Suprapubic skin (tissue), 4 donors: ENCODE data around the gene ARL16. TPM values are rescaled to one million over a fixed set of nuclear protein-coding genes. Genes with fewer than 3 reads are reported as not detected.

ENCODE experiments used
- DNase-seq, 2 donors: peaks; one replicate each; pipeline ENCODE4 v3.0.0-alpha.2; 2019; ENCODE audit warnings: low spot score in 2 of 2
- H3K27ac ChIP-seq: fragments of 200-600 bp; sonication (generic); one replicate; pipeline ENCODE4 v1.5.1; 2019
- H3K27me3 ChIP-seq: fragments of 200-600 bp; sonication (generic); one replicate; pipeline ENCODE4 v1.5.1; 2019
- H3K36me3 ChIP-seq: fragments of 200-600 bp; sonication (generic); one replicate; pipeline ENCODE4 v1.5.1; 2019
- H3K4me1 ChIP-seq: fragments of 200-600 bp; sonication (generic); one replicate; pipeline ENCODE4 v1.5.1; 2019
- H3K4me3 ChIP-seq: fragments of 200-600 bp; sonication (generic); one replicate; pipeline ENCODE4 v1.5.1; 2019; ENCODE audit warnings: mild to moderate bottlenecking
- H3K9me3 ChIP-seq: fragments of 200-600 bp; sonication (generic); one replicate; pipeline ENCODE4 v1.5.1; 2019
- EP300 ChIP-seq: sonication (generic); formaldehyde crosslinking; IDR thresholded peaks from one replicate; pipeline ENCODE4 v1.6.1; 2017; ENCODE audit warnings: antibody characterized with exemption
- POLR2A ChIP-seq, 2 donors: fragments of 450-650 bp; IDR thresholded peaks; one replicate each; pipeline ENCODE4 v1.6.1; 2017; ENCODE audit warnings: antibody characterized with exemption in 2 of 2, mild to moderate bottlenecking in 2 of 2, moderate library complexity in 2 of 2
- POLR2AphosphoS5 ChIP-seq, 3 donors: sonication (generic); formaldehyde crosslinking; IDR thresholded peaks; one replicate each; pipeline ENCODE4 v1.6.1; 2017; ENCODE audit warnings: antibody characterized with exemption in 3 of 3
- WGBS: methylation state at CpG from one replicate; pipeline ENCODE4 v1.1.5; 2018; 5-methylcytosine and 5-hydroxymethylcytosine counted together
- total RNA-seq, 4 donors: library from RNA; depleted of rRNA; stranded (reverse); fragments of >200 nt; gene quantifications; one replicate each; pipeline ENCODE4 v1.1.0, GENCODE V29; 2016
- TF ChIP-seq, protein P1 (sequence below), 2 donors: fragments of 200-600 bp in 1 of 2; fragments of 450-650 bp in 1 of 2; sonication (generic) in 1 of 2; IDR thresholded peaks; one replicate each; pipeline ENCODE4 v1.5.1; 2016 to 2019; ENCODE audit warnings: antibody characterized with exemption in 2 of 2, mild to moderate bottlenecking in 1 of 2, moderate library complexity in 1 of 2

Gene ARL16
- total RNA-seq, 4 donors from 2014 or later, result 20.2 to 39.4 (median 36.2) TPM

DNA sequence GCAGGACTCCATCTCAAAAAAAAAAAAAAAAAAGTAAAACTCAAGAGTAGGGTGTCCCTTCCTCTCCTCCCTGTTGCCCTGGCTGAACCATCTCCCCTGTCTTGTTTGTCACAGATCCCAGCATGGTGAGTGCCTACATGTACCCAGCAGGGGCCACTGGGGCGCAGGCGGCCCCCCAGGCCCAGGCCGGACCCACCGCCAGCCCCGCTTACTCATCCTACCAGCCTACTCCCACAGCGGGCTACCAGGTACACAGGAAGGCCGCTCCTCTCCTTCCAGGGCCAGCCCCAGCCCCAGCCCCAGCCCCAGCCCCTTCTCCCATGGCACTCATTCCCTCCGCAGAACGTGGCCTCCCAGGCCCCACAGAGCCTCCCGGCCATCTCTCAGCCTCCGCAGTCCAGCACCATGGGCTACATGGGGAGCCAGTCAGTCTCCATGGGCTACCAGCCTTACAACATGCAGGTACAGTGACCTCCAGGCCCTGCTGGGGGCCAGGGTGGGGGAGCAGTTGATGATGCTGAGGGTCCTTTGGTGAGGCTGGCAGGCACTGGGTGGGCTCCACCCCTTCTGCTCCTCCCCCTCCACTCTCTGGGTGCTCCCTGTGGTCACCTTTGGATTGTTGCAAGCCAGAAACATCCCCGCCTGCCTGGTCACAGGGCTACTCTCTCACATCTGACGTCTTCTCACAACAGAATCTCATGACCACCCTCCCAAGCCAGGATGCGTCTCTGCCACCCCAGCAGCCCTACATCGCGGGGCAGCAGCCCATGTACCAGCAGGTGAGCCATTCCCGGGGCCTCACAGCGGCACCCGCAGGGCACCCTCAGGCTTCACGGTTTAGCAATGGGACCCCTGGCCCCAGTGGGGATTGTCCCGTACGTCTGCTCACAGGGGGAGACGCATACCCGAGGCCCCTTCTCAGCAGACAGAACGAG lies 17.0 kb upstream of the ARL16 start:
- DNase-seq, result no peak
- H3K4me1 ChIP-seq, result peaks cover 39% of the 10 kb centered on the region
- no peak overlapping the region for H3K27ac ChIP-seq
- no peaks in the 10 kb centered on the region for H3K27me3 ChIP-seq
- peaks cover 67% of the 10 kb centered on the region for H3K36me3 ChIP-seq
- no peak overlapping the region for H3K4me3 ChIP-seq
- no peak for TF ChIP-seq EP300
- no peak for TF ChIP-seq POLR2A (IDR thresholded peaks at IDR 0.05)
- TF ChIP-seq POLR2AphosphoS5 (IDR thresholded peaks at IDR 0.05), result no peak
- TF ChIP-seq, protein P1, sequence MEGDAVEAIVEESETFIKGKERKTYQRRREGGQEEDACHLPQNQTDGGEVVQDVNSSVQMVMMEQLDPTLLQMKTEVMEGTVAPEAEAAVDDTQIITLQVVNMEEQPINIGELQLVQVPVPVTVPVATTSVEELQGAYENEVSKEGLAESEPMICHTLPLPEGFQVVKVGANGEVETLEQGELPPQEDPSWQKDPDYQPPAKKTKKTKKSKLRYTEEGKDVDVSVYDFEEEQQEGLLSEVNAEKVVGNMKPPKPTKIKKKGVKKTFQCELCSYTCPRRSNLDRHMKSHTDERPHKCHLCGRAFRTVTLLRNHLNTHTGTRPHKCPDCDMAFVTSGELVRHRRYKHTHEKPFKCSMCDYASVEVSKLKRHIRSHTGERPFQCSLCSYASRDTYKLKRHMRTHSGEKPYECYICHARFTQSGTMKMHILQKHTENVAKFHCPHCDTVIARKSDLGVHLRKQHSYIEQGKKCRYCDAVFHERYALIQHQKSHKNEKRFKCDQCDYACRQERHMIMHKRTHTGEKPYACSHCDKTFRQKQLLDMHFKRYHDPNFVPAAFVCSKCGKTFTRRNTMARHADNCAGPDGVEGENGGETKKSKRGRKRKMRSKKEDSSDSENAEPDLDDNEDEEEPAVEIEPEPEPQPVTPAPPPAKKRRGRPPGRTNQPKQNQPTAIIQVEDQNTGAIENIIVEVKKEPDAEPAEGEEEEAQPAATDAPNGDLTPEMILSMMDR (IDR thresholded peaks at IDR 0.05), result no peak
- 93% methylated on average over 16 of the region's 25 CpGs for WGBS
- no peaks in the 10 kb centered on the region for H3K9me3 ChIP-seq

DNA sequence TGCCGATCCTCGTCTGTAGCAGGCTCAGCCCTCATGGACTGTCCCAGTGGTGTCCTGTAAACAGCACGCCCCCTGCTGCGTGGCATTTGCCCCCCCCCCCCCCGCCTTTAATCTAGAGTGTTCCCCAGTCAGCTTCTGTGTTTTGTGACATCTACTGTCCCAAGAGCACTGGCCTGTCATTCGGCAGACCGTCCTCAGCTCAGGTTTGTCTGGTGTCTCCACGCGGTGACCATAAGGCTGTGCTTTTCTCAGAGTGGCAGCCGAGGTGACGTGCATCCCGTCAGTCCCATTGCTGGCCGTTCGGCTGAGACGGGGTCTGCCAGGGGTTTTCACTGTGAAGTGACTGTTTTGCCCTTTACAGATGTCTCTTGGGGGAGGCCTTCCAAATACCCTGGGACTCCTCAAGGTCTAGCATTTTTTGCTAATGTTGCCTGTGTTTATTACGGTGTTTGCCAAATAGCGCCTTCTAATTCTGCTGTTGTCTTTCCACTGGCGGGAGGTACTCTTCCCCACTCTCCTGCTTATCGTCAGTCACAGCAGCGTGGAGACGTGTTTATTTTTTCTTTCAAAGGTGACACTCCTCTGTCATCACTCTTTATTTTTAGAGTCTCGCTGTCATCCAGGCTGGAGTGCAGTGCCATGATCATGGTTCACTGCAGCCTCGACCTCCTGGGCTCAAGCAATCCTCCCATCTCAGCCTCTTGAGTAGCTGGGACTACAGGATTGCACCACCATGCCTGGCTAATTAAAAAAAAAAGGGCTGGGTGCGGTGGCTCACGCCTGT lies 13.9 kb upstream of the ARL16 start:
- DNase-seq, result no peak
- Histone ChIP-seq H3K27me3 (no peaks in the 10 kb centered on the region), H3K27ac (no peak overlapping the region), H3K4me3 (no peak overlapping the region), H3K9me3 (no peaks in the 10 kb centered on the region), H3K36me3 (peaks cover 90% of the 10 kb centered on the region), H3K4me1 (peaks cover 22% of the 10 kb centered on the region)
- TF ChIP-seq POLR2AphosphoS5 (IDR thresholded peaks at IDR 0.05) (no peak), POLR2A (IDR thresholded peaks at IDR 0.05) (no peak), EP300 (no peak)
- TF ChIP-seq, protein P1 (IDR thresholded peaks at IDR 0.05), result no peak
- 77% methylated on average over 19 of the region's 25 CpGs for WGBS

DNA sequence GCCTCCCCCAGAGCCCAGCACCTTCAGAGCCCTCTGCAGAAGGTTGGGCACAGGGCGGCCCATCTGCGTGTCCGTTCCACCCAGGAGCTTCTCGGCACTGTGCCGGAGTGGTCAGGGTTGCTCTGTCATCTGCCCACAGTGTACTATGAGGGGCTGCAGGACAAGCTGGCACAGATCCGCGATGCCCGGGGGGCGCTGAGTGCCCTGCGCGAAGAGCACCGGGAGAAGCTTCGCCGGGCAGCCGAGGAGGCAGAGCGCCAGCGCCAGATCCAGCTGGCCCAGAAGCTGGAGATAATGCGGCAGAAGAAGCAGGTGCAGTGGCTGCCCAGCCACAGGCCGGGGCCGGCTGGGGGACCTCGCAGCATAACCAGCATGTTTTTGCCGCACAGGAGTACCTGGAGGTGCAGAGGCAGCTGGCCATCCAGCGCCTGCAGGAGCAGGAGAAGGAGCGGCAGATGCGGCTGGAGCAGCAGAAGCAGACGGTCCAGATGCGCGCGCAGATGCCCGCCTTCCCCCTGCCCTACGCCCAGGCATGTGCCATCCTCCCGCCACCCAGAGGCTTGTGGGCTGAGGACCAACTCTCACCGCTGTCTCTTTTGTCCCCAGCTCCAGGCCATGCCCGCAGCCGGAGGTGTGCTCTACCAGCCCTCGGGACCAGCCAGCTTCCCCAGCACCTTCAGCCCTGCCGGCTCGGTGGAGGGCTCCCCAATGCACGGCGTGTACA lies 12.8 kb upstream of the ARL16 start:
- DNase-seq, result no peak
- 91% methylated on average over 34 of the region's 40 CpGs for WGBS
- Histone ChIP-seq H3K9me3 (no peaks in the 10 kb centered on the region), H3K27ac (no peak overlapping the region), H3K4me1 (peaks cover 11% of the 10 kb centered on the region), H3K36me3 (peaks cover 96% of the 10 kb centered on the region), H3K4me3 (no peak overlapping the region), H3K27me3 (no peaks in the 10 kb centered on the region)
- TF ChIP-seq POLR2AphosphoS5 (IDR thresholded peaks at IDR 0.05) (no peak), POLR2A (IDR thresholded peaks at IDR 0.05) (no peak), EP300 (no peak)
- TF ChIP-seq, protein P1 (IDR thresholded peaks at IDR 0.05), result no peak

DNA sequence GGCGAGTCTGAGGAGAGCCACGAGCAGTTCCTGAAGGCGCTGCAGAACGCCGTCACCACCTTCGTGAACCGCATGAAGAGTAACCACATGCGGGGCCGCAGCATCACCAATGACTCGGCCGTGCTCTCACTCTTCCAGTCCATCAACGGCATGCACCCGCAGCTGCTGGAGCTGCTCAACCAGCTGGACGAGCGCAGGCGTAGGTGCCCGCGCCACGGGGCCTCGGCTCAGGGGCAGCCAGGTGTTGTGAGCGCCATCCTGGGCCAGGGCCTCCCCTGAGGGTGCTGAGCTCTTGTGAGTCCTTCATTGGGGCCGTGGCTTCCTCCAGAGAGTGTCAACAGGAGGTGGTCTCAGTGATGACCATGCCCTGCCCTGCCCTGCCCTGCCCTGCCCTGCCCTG lies 12.2 kb upstream of the ARL16 start:
- no peaks in the 10 kb centered on the region for H3K9me3 ChIP-seq
- H3K36me3 ChIP-seq, result peaks cover 96% of the 10 kb centered on the region
- no peak for TF ChIP-seq POLR2A (IDR thresholded peaks at IDR 0.05)
- TF ChIP-seq, protein P1 (IDR thresholded peaks at IDR 0.05), result no peak
- TF ChIP-seq POLR2AphosphoS5 (IDR thresholded peaks at IDR 0.05), result no peak
- no peak for TF ChIP-seq EP300
- DNase-seq, result no peak
- H3K4me1 ChIP-seq, result peaks cover 6% of the 10 kb centered on the region
- H3K27me3 ChIP-seq, result no peaks in the 10 kb centered on the region
- H3K27ac ChIP-seq, result no peak overlapping the region
- H3K4me3 ChIP-seq, result no peak overlapping the region
- 87% methylated on average over 22 of the region's 22 CpGs for WGBS
